ENCODE results near the gene NUTF2.
"Not testable (repeated sequence)": the region's sequence is repeated elsewhere in the genome, so short reads cannot be mapped to it uniquely, and the experiment has no call there.

NUTF2 gene

GRCh38 chr16:67846320-67847063 lies at the start of gene NUTF2:
Gene NUTF2, plus strand, starts transcription at chr16:67846933. Its CDS starts 18,198 bp downstream, at chr16:67865131.
- peak; percentile 93 for DNase-seq

- DNase-seq: no peak
Observed at GRCh38 chr16:67800338-67800926, 46.3 kb upstream of the NUTF2 start.

GRCh38 chr16:67801241-67801640 lies 45.5 kb upstream of the NUTF2 start:
- DNase-seq: no peak

- DNase-seq: no peak
Observed at GRCh38 chr16:67801883-67802282, 44.9 kb upstream of the NUTF2 start.

- no peak for DNase-seq
Observed at GRCh38 chr16:67803894-67804293, 42.8 kb upstream of the NUTF2 start.

- DNase-seq: no peak
Observed at GRCh38 chr16:67804853-67805542, 41.7 kb upstream of the NUTF2 start.

- DNase-seq: no peak
Observed at GRCh38 chr16:67805718-67806427, 40.9 kb upstream of the NUTF2 start.

- peak; percentile 100 for DNase-seq
Observed at GRCh38 chr16:67806428-67807147, 40.1 kb upstream of the NUTF2 start, which contains the start of the genes RANBP10 and TSNAXIP1. Gene RANBP10, minus strand, starts transcription at chr16:67806560. Its CDS starts 24 bp downstream, at chr16:67806536. Gene TSNAXIP1, plus strand, starts transcription at chr16:67806889. Its CDS starts 261 bp downstream, at chr16:67807150.

GRCh38 chr16:67807148-67807682 lies 39.5 kb upstream of the NUTF2 start:
- no peak for DNase-seq

- DNase-seq: no peak
Observed at GRCh38 chr16:67811899-67812298, 34.8 kb upstream of the NUTF2 start.

GRCh38 chr16:67814567-67814966 lies 32.2 kb upstream of the NUTF2 start:
- DNase-seq: no peak

- DNase-seq: no peak
Observed at GRCh38 chr16:67820608-67821259, 26.0 kb upstream of the NUTF2 start.

- no peak for DNase-seq
Observed at GRCh38 chr16:67822511-67822910, 24.2 kb upstream of the NUTF2 start.

GRCh38 chr16:67825119-67825518 lies 21.6 kb upstream of the NUTF2 start:
- no peak for DNase-seq

- no peak for DNase-seq
Observed at GRCh38 chr16:67825906-67826305, 20.8 kb upstream of the NUTF2 start.

GRCh38 chr16:67828651-67829050 lies 18.1 kb upstream of the NUTF2 start:
- no peak for DNase-seq

GRCh38 chr16:67833030-67833414 lies 13.7 kb upstream of the NUTF2 start:
- DNase-seq: peak; percentile 57

GRCh38 chr16:67833415-67834241 lies 13.1 kb upstream of the NUTF2 start:
- peak; percentile 90 for DNase-seq

- no peak for DNase-seq
Observed at GRCh38 chr16:67834242-67834614, 12.5 kb upstream of the NUTF2 start.

GRCh38 chr16:67837190-67837589 lies 9.5 kb upstream of the NUTF2 start:
- not testable (repeated sequence) for DNase-seq

- DNase-seq: no peak
Observed at GRCh38 chr16:67837811-67838210, 8.9 kb upstream of the NUTF2 start.
